IMR-90 (cell line): ENCODE measurements around the gene ZFPM1. TPM values are rescaled to one million over a fixed set of nuclear protein-coding genes. Genes with fewer than 3 reads are reported as not detected.

Experiments used
- ATAC-seq: fragments of 200-7000 bp; cut with Tn5 transposase; 2 replicates; pipeline ENCODE4 v1.9.1; 2020; ENCODE audit warnings: low read depth, mild to moderate bottlenecking, moderate library complexity
- BruUV-seq: library from RNA; stranded (reverse); fragments of 400-500 nt; replicated peaks from 2 replicates; lab custom pipeline; 2021; lab: Mats Ljungman, UMichigan
- CTCF ChIA-PET: fragments of 300-600 bp; formaldehyde crosslinking; extraction: SDS; loops from one replicate; lab custom pipeline; 2021; ENCODE audit warnings: antibody characterized with exemption; lab: Yijun Ruan, JAX
- POLR2A ChIA-PET: fragments of 300-600 bp; sonication (Branson Sonifier 250); formaldehyde crosslinking; loops from one replicate; lab custom pipeline; 2022; ENCODE audit warnings: antibody characterized with exemption; ENCODE audit not compliant: unreplicated experiment; lab: Charles Lee
- DNase-seq: peaks from one replicate; pipeline ENCODE4 v3.0.0; 2013
- H2AFZ ChIP-seq: replicated peaks from 2 replicates; pipeline ENCODE3; 2013; ENCODE audit warnings: low read length, mild to moderate bottlenecking; ENCODE audit not compliant: poor library complexity
- H2AK5ac ChIP-seq: 2 replicates; pipeline ENCODE4 v1.6.1; 2013; ENCODE audit warnings: low read depth, low read length, inconsistent platforms
- H2AK9ac ChIP-seq: replicated peaks from 2 replicates; pipeline ENCODE3; 2013; ENCODE audit warnings: mild to moderate bottlenecking, low read depth, low read length, moderate library complexity; ENCODE audit not compliant: poor library complexity
- H2BK120ac ChIP-seq: 2 replicates; pipeline ENCODE4 v1.6.1; 2013; ENCODE audit warnings: low read depth, low read length, inconsistent platforms
- H2BK15ac ChIP-seq: 3 replicates; pipeline ENCODE4 v1.6.1; 2013; ENCODE audit warnings: low read depth, low read length, inconsistent platforms
- H2BK20ac ChIP-seq: 2 replicates; pipeline ENCODE4 v1.6.1; 2013; ENCODE audit warnings: low read depth, mild to moderate bottlenecking, inconsistent platforms, low read length, moderate library complexity
- H2BK5ac ChIP-seq: 2 replicates; pipeline ENCODE4 v1.6.1; 2013; ENCODE audit warnings: mild to moderate bottlenecking, low read depth, low read length, inconsistent platforms; ENCODE audit not compliant: poor library complexity, severe bottlenecking
- H3K14ac ChIP-seq: replicated peaks from 2 replicates; pipeline ENCODE4 v1.6.1; 2013; ENCODE audit warnings: low read depth, low read length, inconsistent platforms
- H3K18ac ChIP-seq: 2 replicates; pipeline ENCODE4 v1.6.1; 2013; ENCODE audit warnings: low read depth, low read length, control low read depth
- H3K23ac ChIP-seq: 2 replicates; pipeline ENCODE4 v1.6.1; 2013; ENCODE audit warnings: low read depth, low read length, inconsistent platforms
- H3K27ac ChIP-seq: 2 replicates; pipeline ENCODE4 v1.5.1; 2013; ENCODE audit warnings: mild to moderate bottlenecking, control low read depth, low read length; ENCODE audit not compliant: insufficient read depth
- H3K27me3 ChIP-seq: 2 replicates; pipeline ENCODE4 v1.6.1; 2013; ENCODE audit warnings: low read length; ENCODE audit not compliant: control insufficient read depth, insufficient read depth
- H3K36me3 ChIP-seq: 2 replicates; pipeline ENCODE4 v1.6.1; 2013; ENCODE audit warnings: low read length, mixed read lengths; ENCODE audit not compliant: control insufficient read depth, insufficient read depth
- H3K4ac ChIP-seq: 2 replicates; pipeline ENCODE4 v1.6.1; 2013; ENCODE audit warnings: low read depth, low read length, inconsistent platforms
- H3K4me1 ChIP-seq: 2 replicates; pipeline ENCODE4 v1.6.1; 2013; ENCODE audit warnings: low read length, mixed read lengths; ENCODE audit not compliant: control insufficient read depth, insufficient read depth
- H3K4me2 ChIP-seq: 2 replicates; pipeline ENCODE4 v1.6.1; 2013; ENCODE audit warnings: low read depth, mild to moderate bottlenecking, control low read depth, low read length, moderate library complexity
- H3K4me3 ChIP-seq: 2 replicates; pipeline ENCODE4 v1.5.1; 2013; ENCODE audit warnings: low read depth, mild to moderate bottlenecking, control low read depth, low read length, moderate library complexity; ENCODE audit not compliant: insufficient read depth
- H3K56ac ChIP-seq: 2 replicates; pipeline ENCODE4 v1.6.1; 2013; ENCODE audit warnings: low read length, inconsistent platforms; ENCODE audit not compliant: insufficient read depth; ENCODE audit errors: extremely low read depth
- H3K79me1 ChIP-seq, 2 experiments: 2 replicates each; pipeline ENCODE4 v1.6.1; 2013; ENCODE audit warnings: low read length in 2 of 2, inconsistent platforms in 1 of 2, low read depth in 1 of 2
- H3K9ac ChIP-seq: 2 replicates; pipeline ENCODE4 v1.6.1; 2013; ENCODE audit warnings: low read depth, low read length, control low read depth
- H3K9me1 ChIP-seq: 2 replicates; pipeline ENCODE4 v1.6.1; 2013; ENCODE audit warnings: low read length, inconsistent platforms; ENCODE audit not compliant: insufficient read depth
- H3K9me3 ChIP-seq: 2 replicates; pipeline ENCODE4 v1.6.1; 2013; ENCODE audit warnings: low read length; ENCODE audit not compliant: control insufficient read depth, insufficient read depth
- H4K20me1 ChIP-seq: 2 replicates; pipeline ENCODE4 v1.6.1; 2013; ENCODE audit warnings: low read length, inconsistent platforms; ENCODE audit not compliant: insufficient read depth
- H4K5ac ChIP-seq: 2 replicates; pipeline ENCODE4 v1.6.1; 2013; ENCODE audit warnings: mild to moderate bottlenecking, low read depth, low read length, control low read depth
- H4K8ac ChIP-seq, 2 experiments: 2 replicates each; pipeline ENCODE4 v1.6.1; 2013; ENCODE audit warnings: low read depth in 2 of 2, low read length in 2 of 2, control low read depth in 1 of 2, inconsistent platforms in 1 of 2
- H4K91ac ChIP-seq: 2 replicates; pipeline ENCODE4 v1.6.1; 2013; ENCODE audit warnings: low read depth, low read length, inconsistent platforms; ENCODE audit not compliant: insufficient read depth
- BHLHE40 ChIP-seq: fragments of 150-350 bp; IDR thresholded peaks from 2 replicates; pipeline ENCODE4 v1.6.1; 2016; ENCODE audit warnings: mild to moderate bottlenecking, low read depth, low read length
- CHD1 ChIP-seq: IDR thresholded peaks from 2 replicates; pipeline ENCODE4 v1.6.1; 2012; ENCODE audit warnings: low read depth, low read length, improper control_type of control experiment
- CTCF ChIP-seq: conservative IDR thresholded peaks from 2 replicates; pipeline ENCODE4 v1.5.1; 2012; ENCODE audit warnings: mild to moderate bottlenecking, low read depth, low read length, improper control_type of control experiment
- ELK1 ChIP-seq: fragments of 150-350 bp; IDR thresholded peaks from 2 replicates; pipeline ENCODE4 v1.6.1; 2016; ENCODE audit warnings: low read depth, mild to moderate bottlenecking, low read length, moderate library complexity, borderline replicate concordance
- FOS ChIP-seq: fragments of 150-350 bp; IDR thresholded peaks from 2 replicates; pipeline ENCODE4 v1.6.1; 2016; ENCODE audit warnings: low read depth, low read length
- MAFK ChIP-seq: IDR thresholded peaks from 2 replicates; pipeline ENCODE4 v1.6.1; 2012; ENCODE audit warnings: low read depth, low read length, improper control_type of control experiment
- MAZ ChIP-seq: IDR thresholded peaks from 2 replicates; pipeline ENCODE4 v1.6.1; 2012; ENCODE audit warnings: low read depth, mild to moderate bottlenecking, low read length, improper control_type of control experiment, moderate library complexity, borderline replicate concordance
- MXI1 ChIP-seq: IDR thresholded peaks from 2 replicates; pipeline ENCODE4 v1.6.1; 2012; ENCODE audit warnings: low read depth, mild to moderate bottlenecking, low read length, moderate library complexity, borderline replicate concordance
- NFE2L2 ChIP-seq: fragments of 150-350 bp; IDR thresholded peaks from 2 replicates; pipeline ENCODE4 v1.6.1; 2016; ENCODE audit warnings: low read depth, mild to moderate bottlenecking, low read length
- POLR2A ChIP-seq: IDR thresholded peaks from 2 replicates; pipeline ENCODE4 v1.6.1; 2012; ENCODE audit warnings: mild to moderate bottlenecking, low read depth, low read length
- RAD21 ChIP-seq: IDR thresholded peaks from 2 replicates; pipeline ENCODE4 v1.6.1; 2012; ENCODE audit warnings: low read length, improper control_type of control experiment
- RCOR1 ChIP-seq: IDR thresholded peaks from 2 replicates; pipeline ENCODE4 v1.6.1; 2012; ENCODE audit warnings: mild to moderate bottlenecking, low read length, improper control_type of control experiment; ENCODE audit not compliant: insufficient replicate concordance
- RFX5 ChIP-seq: IDR thresholded peaks from 2 replicates; pipeline ENCODE4 v1.8.0; 2012; ENCODE audit warnings: low read depth, mild to moderate bottlenecking, low read length, moderate library complexity
- SMC3 ChIP-seq: fragments of 150-350 bp; IDR thresholded peaks from 2 replicates; pipeline ENCODE4 v1.6.1; 2016; ENCODE audit warnings: low read depth, mild to moderate bottlenecking, antibody characterized with exemption, low read length, moderate library complexity
- WGBS, 2 experiments: methylation state at CpG; one replicate each; pipeline versions ENCODE4 v1.1.5 to v1.1.7; 2013; ENCODE audit warnings: missing lambda C conversion rate in 2 of 2; ENCODE audit not compliant: insufficient read length in 1 of 2; ENCODE audit errors: extremely low coverage in 2 of 2; 5-methylcytosine and 5-hydroxymethylcytosine counted together
- dilution Hi-C: fragments of 300-500 bp; cut with HindIII; formaldehyde crosslinking; loops from one replicate; pipeline ENCODE4 v1.14.3; 2018; ENCODE audit warnings: low sequenced_read_pairs; ENCODE audit not compliant: unreplicated experiment
- in situ Hi-C: fragments of 300-500 bp; cut with MboI; formaldehyde crosslinking; loops from 3 replicates; pipeline ENCODE4 v1.14.3; 2019; ENCODE audit warnings: low sequenced_read_pairs, inconsistent platforms, mixed read lengths
- intact Hi-C: fragments of 100-400 bp; cut with micrococcal nuclease; formaldehyde crosslinking; loops from 2 replicates; pipeline ENCODE4 v1.10.0; 2022
- polyA plus RNA-seq, 3 experiments: library from polyadenylated mRNA; depleted of rRNA; stranded (reverse); fragments of >200 nt; gene quantifications; 2 replicates each; pipeline ENCODE4 v1.2.3, GENCODE V29; 2012; ENCODE audit warnings: low replicate concordance in 1 of 3
- total RNA-seq: library from RNA; depleted of rRNA; stranded (reverse); fragments of >200 nt; gene quantifications from 2 replicates; pipeline ENCODE4 v1.2.3, GENCODE V29; 2012
- TF ChIP-seq, protein P1 (sequence below): fragments of 150-350 bp; IDR thresholded peaks from 2 replicates; pipeline ENCODE4 v1.6.1; 2017; ENCODE audit warnings: mild to moderate bottlenecking, antibody characterized with exemption, low read length, low read depth

ZFPM1 gene
- total and polyA plus RNA-seq, 2 of the 4 experiments (the other 2 are of a cell fraction) = 0.36 to 1.1 TPM

GRCh38 chr16:88534638-88535190, 81.6 kb downstream of the ZFPM1 start:
- peak overlapping the region; percentile 88 for H3K4me2 ChIP-seq
- no peaks in the 10 kb centered on the region for H3K9me1 ChIP-seq
- DNase-seq = peak; percentile 29
- no peak for TF ChIP-seq MAFK
- TF ChIP-seq RCOR1 = no peak
- TF ChIP-seq, protein P1, sequence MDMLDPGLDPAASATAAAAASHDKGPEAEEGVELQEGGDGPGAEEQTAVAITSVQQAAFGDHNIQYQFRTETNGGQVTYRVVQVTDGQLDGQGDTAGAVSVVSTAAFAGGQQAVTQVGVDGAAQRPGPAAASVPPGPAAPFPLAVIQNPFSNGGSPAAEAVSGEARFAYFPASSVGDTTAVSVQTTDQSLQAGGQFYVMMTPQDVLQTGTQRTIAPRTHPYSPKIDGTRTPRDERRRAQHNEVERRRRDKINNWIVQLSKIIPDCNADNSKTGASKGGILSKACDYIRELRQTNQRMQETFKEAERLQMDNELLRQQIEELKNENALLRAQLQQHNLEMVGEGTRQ = no peak
- TF ChIP-seq CHD1 = no peak
- no peak for TF ChIP-seq RFX5
- no peak for TF ChIP-seq ELK1
- TF ChIP-seq NFE2L2 = no peak
- peak; percentile 52 for TF ChIP-seq BHLHE40
- peak; percentile 15; the same call in 1 of the 2 replicates for TF ChIP-seq CTCF
- no peak for TF ChIP-seq MAZ
- 0 out of 2 replicates have a peak, but pooled peaks have one; percentile 2 for TF ChIP-seq RAD21
- no peak for TF ChIP-seq SMC3
- no peak for TF ChIP-seq MXI1
- TF ChIP-seq FOS = no peak
- TF ChIP-seq POLR2A = no peak

More at GRCh38 chr16:88534638-88535190, 81.6 kb downstream of the ZFPM1 start:
- Histone ChIP-seq H3K18ac (no peak overlapping the region), H3K36me3 (peaks cover 3% of the 10 kb centered on the region; the same call in 1 of the 2 replicates), H3K27me3 (peaks cover 14% of the 10 kb centered on the region), H3K27ac (no peak overlapping the region; the same call in 1 of the 2 replicates), H4K91ac (no peak overlapping the region; the same call in 1 of the 2 replicates), H3K23ac (no peak overlapping the region), H2AK9ac (peak overlapping the region; percentile 94), H4K5ac (0 out of 2 replicates have a peak overlapping the region, but pooled peaks have one; percentile 37), H3K4ac (0 out of 2 replicates have a peak overlapping the region, but pooled peaks have one; percentile 40), H2AFZ (peak overlapping the region; percentile 97), H2AK5ac (0 out of 2 replicates have a peak overlapping the region, but pooled peaks have one; percentile 60), H2BK15ac (no peak overlapping the region), H3K9me3 (no peaks in the 10 kb centered on the region), H4K8ac (peak overlapping the region; percentile 96 to 98; a peak in 2 of 4 replicates), H2BK120ac (no peak overlapping the region), H3K9ac (peak overlapping the region; percentile 69; the same call in 1 of the 2 replicates), H2BK5ac (peak overlapping the region; percentile 87), H3K79me1 (peaks cover 5 to 16% of the 10 kb centered on the region in 2 experiments; a peak in 2 of 4 replicates), H3K14ac (no peak overlapping the region), H3K56ac (no peak overlapping the region; the same call in 1 of the 2 replicates), H4K20me1 (no peaks in the 10 kb centered on the region; the same call in 1 of the 2 replicates), H3K4me3 (peak overlapping the region; percentile 98), H2BK20ac (no peak overlapping the region), H3K4me1 (peaks cover 12% of the 10 kb centered on the region)
- intact Hi-C loops (no loop called here), dilution Hi-C loops (no loop called here), in situ Hi-C loops (no loop called here)
- 16% methylated on average over 17 of the region's 65 CpGs; no CpG with 5 or more reads in 1 of the 2 experiments for WGBS, 2 experiments
- CTCF ChIA-PET = no interaction called here
- BruUV-seq = no TSS peak
- POLR2A ChIA-PET = no interaction called here
- ATAC-seq = peak; percentile 22
